Posterior vena cava (tissue), 2 donors: Measurements from ENCODE around the gene ZNF609. TPM values are rescaled to one million over a fixed set of nuclear protein-coding genes. Genes with fewer than 3 reads are reported as not detected.
"Not testable (repeated sequence)": the region's sequence is repeated elsewhere in the genome, so short reads cannot be mapped to it uniquely, and the experiment has no call there.

Experiments used
- DNase-seq: peaks from one replicate; pipeline ENCODE4 v3.0.0-alpha.2; 2020; ENCODE audit warnings: low spot score
- intact Hi-C, 2 donors: fragments of 100-400 bp; cut with DNase I; formaldehyde crosslinking; loops; one replicate each; pipeline versions ENCODE4 v1.14.1 to v1.14.2; 2022 to 2023
- total RNA-seq, 2 donors: library from RNA; stranded (reverse); fragmentation: NEBNext Ultra II Directional; extraction: Animal tissue kit (Norgen Biotek cat#: 25700); gene quantifications; one replicate each; pipeline ENCODE4 v1.2.1, GENCODE V29; 2021
- donor health status: DM: yes; HTN: yes; CAD: no.
- donor health status: DM: yes; HTN: yes; CAD: no.

The ZNF609 gene
- total RNA-seq, 2 donors from 2014 or later, result 28.1 to 32.8 TPM

DNA sequence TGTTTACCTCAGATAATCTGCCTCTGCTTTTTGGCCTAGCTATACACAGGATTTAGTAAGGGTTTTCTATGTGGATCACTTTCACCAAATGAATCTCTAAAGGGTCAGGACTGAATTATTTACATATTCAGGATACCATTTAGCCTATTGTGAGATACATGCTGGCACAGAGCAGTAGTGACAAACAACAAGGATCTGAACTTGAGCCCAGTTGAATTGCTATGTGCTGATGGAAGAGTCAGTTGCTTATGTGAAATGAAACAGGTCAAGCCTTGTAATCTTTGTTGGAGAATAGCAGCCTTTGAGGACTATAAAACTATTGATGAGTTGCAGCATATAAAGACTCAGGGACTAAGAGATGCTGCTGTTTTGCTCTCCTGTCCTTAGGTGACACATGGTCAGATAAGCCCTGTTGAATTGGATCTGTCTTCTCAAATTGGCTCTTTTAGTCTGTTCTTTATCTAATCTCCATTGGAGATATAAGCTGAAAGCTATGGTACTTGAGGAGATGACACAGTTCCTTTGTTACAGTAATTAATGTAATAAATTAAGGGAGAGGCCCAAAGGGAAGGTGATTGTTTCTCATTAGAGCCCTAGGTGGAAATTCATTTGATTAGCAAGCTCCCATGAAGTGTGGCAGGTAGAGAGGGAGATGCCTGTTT lies 30.4 kb downstream of the ZNF609 start:
- intact Hi-C loops, result no loop called here
- no peak for DNase-seq

- DNase-seq, result no peak
Measured at GRCh38 chr15:64493641-64494040, 33.3 kb downstream of the ZNF609 start.

GRCh38 chr15:64495968-64496367 lies 35.6 kb downstream of the ZNF609 start:
- intact Hi-C loops, DNase-seq: not testable (repeated sequence)

More at GRCh38 chr15:64493641-64494040, 33.3 kb downstream of the ZNF609 start:
- intact Hi-C loops, result no loop called here

- intact Hi-C loops, result no loop called here
- DNase-seq, result no peak
Measured at GRCh38 chr15:64500695-64501395, 40.5 kb downstream of the ZNF609 start.

GRCh38 chr15:64501396-64501715 lies 41.0 kb downstream of the ZNF609 start:
- no peak for DNase-seq
- intact Hi-C loops, result no loop called here

- intact Hi-C loops, result no loop called here
- DNase-seq, result no peak
Measured at GRCh38 chr15:64502151-64502550, 41.8 kb downstream of the ZNF609 start.

GRCh38 chr15:64502551-64502950 lies 42.2 kb downstream of the ZNF609 start:
- intact Hi-C loops, result no loop called here
- DNase-seq, result no peak

GRCh38 chr15:64503197-64503596 lies 42.8 kb downstream of the ZNF609 start:
- intact Hi-C loops, result no loop called here
- DNase-seq, result no peak

DNA sequence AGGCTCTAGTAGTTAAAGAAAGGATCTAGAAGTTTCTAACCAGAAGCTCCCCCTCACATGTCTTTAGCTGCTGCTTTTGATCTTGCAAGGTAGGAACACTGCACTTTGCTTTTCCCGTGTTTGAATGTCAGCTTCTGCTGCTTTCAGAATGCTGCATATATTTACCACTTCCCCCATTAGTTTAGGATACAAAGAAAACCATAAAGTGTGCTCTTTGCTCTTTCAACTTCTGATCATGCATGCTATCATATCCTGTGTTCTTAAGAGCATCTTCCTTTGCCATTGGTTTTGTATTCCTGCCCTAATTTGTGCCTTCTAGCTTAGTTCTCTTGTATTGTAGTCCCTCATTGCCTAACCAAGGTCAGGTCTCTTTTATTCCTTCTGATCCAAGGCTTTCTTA lies 43.3 kb downstream of the ZNF609 start:
- intact Hi-C loops, result no loop called here
- no peak for DNase-seq

DNA sequence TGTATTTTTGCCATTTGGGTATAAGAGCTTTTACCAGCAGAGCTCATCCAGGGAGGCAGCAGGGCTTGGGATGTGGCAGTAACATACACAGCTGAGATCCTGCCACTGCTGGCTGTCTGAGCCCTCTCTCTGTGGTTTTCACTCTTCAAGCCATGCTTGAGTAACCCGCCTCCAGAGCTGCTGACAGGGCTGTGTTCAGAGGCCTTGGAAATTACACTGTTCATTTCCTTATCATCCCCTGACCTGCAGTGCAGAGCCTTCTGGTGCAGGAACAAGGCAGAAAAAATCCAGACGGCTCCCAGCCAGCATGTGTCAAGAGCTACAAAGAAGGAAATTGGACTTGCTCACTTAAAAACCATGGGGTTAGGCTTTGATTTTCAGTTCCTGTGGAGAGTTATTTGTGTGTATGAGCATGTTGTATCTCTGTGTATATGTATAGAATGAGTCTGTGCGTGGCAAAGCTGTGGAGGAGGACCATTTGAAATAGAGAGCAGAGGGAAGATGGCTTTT lies 47.0 kb downstream of the ZNF609 start:
- intact Hi-C loops, result no loop called here
- DNase-seq, result peak; percentile 87

DNA sequence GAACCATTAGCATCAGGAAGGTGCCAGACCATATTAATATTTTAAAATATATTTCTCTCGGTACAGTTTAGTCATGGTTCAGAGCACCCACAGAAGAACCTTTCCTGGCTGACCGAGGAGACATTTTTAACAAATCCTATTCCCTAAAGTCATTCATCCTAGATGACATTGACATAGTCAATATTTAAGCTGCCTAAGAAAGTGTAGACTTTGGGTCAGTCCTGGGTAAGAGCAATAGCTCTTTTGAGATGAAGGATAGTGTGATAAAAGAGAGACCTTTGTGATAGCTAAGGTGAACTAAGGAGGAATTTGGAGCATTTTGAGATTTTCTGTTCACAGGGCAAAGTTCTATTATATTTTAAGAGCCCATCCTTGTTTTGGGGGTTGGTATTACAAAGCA lies 47.5 kb downstream of the ZNF609 start:
- no peak for DNase-seq
- intact Hi-C loops, result no loop called here

- intact Hi-C loops, result no loop called here
- no peak for DNase-seq
Measured at GRCh38 chr15:64513823-64514222, 53.4 kb downstream of the ZNF609 start.

GRCh38 chr15:64515196-64515595 lies 54.8 kb downstream of the ZNF609 start:
- intact Hi-C loops, result no loop called here

GRCh38 chr15:64515825-64516224 lies 55.4 kb downstream of the ZNF609 start:
- intact Hi-C loops, result no loop called here
- no peak for DNase-seq

More at GRCh38 chr15:64515196-64515595, 54.8 kb downstream of the ZNF609 start:
- no peak for DNase-seq

GRCh38 chr15:64519897-64520296 lies 59.5 kb downstream of the ZNF609 start:
- intact Hi-C loops, result no loop called here
- no peak for DNase-seq

- intact Hi-C loops, result no loop called here
- no peak for DNase-seq
Measured at GRCh38 chr15:64521201-64521600, 60.8 kb downstream of the ZNF609 start.

DNA sequence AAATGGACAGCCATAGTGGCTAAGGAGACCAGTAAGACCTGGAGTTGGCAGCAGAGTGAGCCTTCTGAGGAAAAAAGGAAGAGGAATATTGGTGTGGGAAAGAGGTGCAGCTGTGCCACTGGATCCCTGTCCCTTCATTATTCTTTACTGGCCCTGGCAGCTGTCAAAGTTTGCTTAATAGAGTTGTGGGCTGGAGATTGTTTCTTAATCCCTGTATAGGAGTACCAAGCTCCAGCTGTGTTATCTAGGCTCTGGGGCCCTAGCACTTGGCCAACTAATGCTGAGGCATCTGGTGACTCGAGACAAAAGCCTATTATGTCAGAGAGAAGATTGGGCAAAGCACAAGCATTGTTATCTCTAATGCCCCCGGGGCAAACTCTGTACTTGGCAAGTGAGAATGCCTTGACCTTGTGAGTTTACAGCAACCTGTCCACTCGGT lies 61.4 kb downstream of the ZNF609 start:
- intact Hi-C loops, result no loop called here
- no peak for DNase-seq

DNA sequence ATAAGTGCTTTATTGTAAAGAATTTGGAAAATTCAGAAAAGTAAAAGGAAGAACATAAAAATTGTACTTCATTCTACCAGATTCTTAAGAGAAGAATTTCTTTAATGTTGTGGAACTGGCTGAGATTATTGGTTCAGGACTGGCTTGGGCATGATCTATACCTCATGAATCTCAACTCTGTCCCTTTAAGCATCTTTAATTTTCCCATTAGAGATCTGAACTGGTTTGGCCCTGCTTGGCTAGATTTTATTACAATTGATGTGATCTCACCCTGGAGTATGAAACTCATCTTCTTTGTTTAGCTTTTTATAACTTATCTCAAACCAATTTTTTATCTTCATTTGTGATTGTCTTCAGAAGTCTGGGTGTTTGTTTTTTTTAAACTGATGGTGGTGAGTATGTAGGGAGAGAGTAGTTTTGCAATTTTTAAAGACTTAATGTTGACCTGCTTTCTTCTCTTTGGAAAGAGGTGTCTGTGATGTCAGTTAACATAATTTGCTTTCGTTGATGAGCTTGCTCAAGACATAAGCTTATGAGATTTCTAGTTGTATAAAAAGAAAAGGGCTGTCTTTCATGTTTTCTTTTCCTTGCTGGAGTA lies 61.9 kb downstream of the ZNF609 start:
- intact Hi-C loops, result no loop called here

DNA sequence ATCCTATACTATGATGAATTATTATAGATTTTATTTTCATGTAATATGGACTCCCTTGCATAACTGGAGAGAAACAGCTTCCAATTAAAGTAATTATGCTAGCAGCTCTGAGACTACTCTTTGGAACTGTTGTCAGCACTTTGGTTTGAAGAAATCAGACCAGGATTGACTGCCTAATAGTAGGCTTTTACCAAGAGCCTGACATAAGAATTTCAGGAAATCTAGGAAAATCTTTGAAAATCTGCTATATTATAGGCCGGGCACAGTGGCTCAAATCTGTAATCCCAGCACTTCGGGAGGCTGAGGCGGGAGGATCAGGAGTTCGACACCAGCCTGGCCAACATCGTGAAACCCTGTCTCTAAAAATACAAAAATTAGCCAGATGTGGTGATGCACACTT lies 62.9 kb downstream of the ZNF609 start:
- DNase-seq, result no peak
- intact Hi-C loops, result no loop called here

More for the DNA sequence above, 61.9 kb downstream of the ZNF609 start:
- DNase-seq, result no peak

DNA sequence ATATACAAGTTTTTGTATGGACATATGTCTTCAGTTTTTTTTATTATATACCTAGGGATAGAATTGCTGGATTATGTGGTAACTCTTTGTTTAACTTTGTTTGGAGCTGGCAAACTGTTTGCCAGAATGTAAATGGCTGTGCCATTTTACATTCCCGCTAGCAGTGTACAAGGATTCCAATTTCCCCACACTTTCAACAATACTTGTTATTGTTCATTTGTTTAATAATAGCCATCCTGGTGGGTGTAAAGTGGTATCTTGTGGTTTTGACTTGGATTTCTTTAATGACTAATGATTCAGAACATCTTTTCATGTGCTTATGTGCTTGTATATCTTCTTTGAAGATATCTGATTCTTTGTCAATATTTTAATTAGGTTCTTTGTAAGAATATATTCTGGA lies 64.4 kb downstream of the ZNF609 start:
- no peak for DNase-seq
- intact Hi-C loops, result no loop called here
